ENCODE measurements around the gene BCL11B. TPM values are rescaled to one million over a fixed set of nuclear protein-coding genes. Genes with fewer than 3 reads are reported as not detected.

BCL11B gene
- total and polyA plus RNA-seq, 9 of the 15 experiments (the other 6 are each of a cell fraction or from before 2014, with no cell fraction given), result 0.09 TPM; not detected in 8

GRCh38 chr14:99284254-99285004, 12.4 kb upstream of the BCL11B start:
- intact Hi-C loops (cut with micrococcal nuclease), result no loop called here
- POLR2A ChIA-PET, result no interaction called here

GRCh38 chr14:99282261-99283050, 10.5 kb upstream of the BCL11B start:
- no peak overlapping the region for H3K9ac ChIP-seq (ENCODE audit: insufficient read depth in 1 of 2, low read depth in 2 of 2, low read length in 2 of 2)
- no peaks in the 10 kb centered on the region for H4K20me1 ChIP-seq (replicated peaks; ENCODE audit: control insufficient read depth, insufficient read depth, low read length)
- WGBS (ENCODE audit: insufficient coverage, low coverage, missing lambda C conversion rate), result 3% methylated on average over 13 of the region's 15 CpGs
- intact Hi-C loops (cut with micrococcal nuclease), result no loop called here
- no peaks in the 10 kb centered on the region for H3K79me2 ChIP-seq (ENCODE audit: control insufficient read depth, insufficient read depth, low read length)
- H3K9me1 ChIP-seq (ENCODE audit: control insufficient read depth, insufficient read depth, low read length), result no peaks in the 10 kb centered on the region
- in situ Hi-C loops (cut with MboI), result no loop called here
- no peaks in the 10 kb centered on the region for H3K9me3 ChIP-seq (replicated peaks; ENCODE audit: control insufficient read depth, insufficient read depth, low read depth, low read length)
- BruUV-seq (replicated peaks), result no TSS peak
- H3K27me3 ChIP-seq (ENCODE audit: control insufficient read depth in 2 of 2, insufficient read depth in 2 of 2, low read length in 2 of 2), result peaks cover 2 to 47% of the 10 kb centered on the region in 2 experiments; a peak in 4 of 5 replicates
- H2AFZ ChIP-seq (ENCODE audit: low read depth, low read length), result no peak overlapping the region
- no peaks in the 10 kb centered on the region for H3K4me1 ChIP-seq (replicated peaks in 1 of 2; ENCODE audit: control insufficient read depth in 2 of 2, insufficient read depth in 2 of 2, low read length in 2 of 2)
- no peak overlapping the region for H3K4me3 ChIP-seq
- ChIA-PET CTCF (ENCODE audit: low intra/inter-chr PET ratio) (no interaction called here), POLR2A (no interaction called here)
- no peak overlapping the region for H3K4me2 ChIP-seq (ENCODE audit: insufficient read depth, low read length)
- DNase-seq (ENCODE audit: extremely low read depth in 1 of 4, low spot score in 3 of 4) (no peak), FAIRE-seq (no peak), ATAC-seq (no peak)
- no peaks in the 10 kb centered on the region for H3K36me3 ChIP-seq (ENCODE audit: control insufficient read depth, insufficient read depth, low read length)
- no peak overlapping the region for H3K27ac ChIP-seq (ENCODE audit: extremely low read depth, low read depth, low read length)
- TF ChIP-seq, protein P1, sequence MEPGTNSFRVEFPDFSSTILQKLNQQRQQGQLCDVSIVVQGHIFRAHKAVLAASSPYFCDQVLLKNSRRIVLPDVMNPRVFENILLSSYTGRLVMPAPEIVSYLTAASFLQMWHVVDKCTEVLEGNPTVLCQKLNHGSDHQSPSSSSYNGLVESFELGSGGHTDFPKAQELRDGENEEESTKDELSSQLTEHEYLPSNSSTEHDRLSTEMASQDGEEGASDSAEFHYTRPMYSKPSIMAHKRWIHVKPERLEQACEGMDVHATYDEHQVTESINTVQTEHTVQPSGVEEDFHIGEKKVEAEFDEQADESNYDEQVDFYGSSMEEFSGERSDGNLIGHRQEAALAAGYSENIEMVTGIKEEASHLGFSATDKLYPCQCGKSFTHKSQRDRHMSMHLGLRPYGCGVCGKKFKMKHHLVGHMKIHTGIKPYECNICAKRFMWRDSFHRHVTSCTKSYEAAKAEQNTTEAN (CRISPR knock-in tag; IDR thresholded peaks at IDR 0.05), result no peak
- TF ChIP-seq MXD1 (CRISPR knock-in tag; IDR thresholded peaks at IDR 0.05; ENCODE audit: borderline replicate concordance, poor library complexity, severe bottlenecking) (no peak), HEY1 (CRISPR knock-in tag; IDR thresholded peaks at IDR 0.05; ENCODE audit: borderline replicate concordance) (no peak), ZNF217 (CRISPR knock-in tag; IDR thresholded peaks at IDR 0.05) (no peak), SRSF7 (optimal IDR thresholded peaks at IDR 0.05; ENCODE audit: low read depth, low read length) (no peak), HIVEP1 (CRISPR knock-in tag; IDR thresholded peaks at IDR 0.05) (no peak), ZNF133 (CRISPR knock-in tag; IDR thresholded peaks at IDR 0.05) (no peak), RUNX1 (IDR thresholded peaks at IDR 0.05; ENCODE audit: low read depth) (no peak), MTA1 (IDR thresholded peaks at IDR 0.05; ENCODE audit: borderline replicate concordance) (no peak)
- TF ChIP-seq, protein P2, sequence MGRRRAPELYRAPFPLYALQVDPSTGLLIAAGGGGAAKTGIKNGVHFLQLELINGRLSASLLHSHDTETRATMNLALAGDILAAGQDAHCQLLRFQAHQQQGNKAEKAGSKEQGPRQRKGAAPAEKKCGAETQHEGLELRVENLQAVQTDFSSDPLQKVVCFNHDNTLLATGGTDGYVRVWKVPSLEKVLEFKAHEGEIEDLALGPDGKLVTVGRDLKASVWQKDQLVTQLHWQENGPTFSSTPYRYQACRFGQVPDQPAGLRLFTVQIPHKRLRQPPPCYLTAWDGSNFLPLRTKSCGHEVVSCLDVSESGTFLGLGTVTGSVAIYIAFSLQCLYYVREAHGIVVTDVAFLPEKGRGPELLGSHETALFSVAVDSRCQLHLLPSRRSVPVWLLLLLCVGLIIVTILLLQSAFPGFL (CRISPR knock-in tag; IDR thresholded peaks at IDR 0.05), result no peak

More at GRCh38 chr14:99284254-99285004, 12.4 kb upstream of the BCL11B start:
- in situ Hi-C loops (cut with MboI), result no loop called here
- H3K9me3 ChIP-seq (replicated peaks; ENCODE audit: control insufficient read depth, insufficient read depth, low read depth, low read length), result no peaks in the 10 kb centered on the region
- no peak for DNase-seq (ENCODE audit: extremely low read depth in 1 of 4, low spot score in 3 of 4)
- no peak overlapping the region for H3K27ac ChIP-seq (ENCODE audit: extremely low read depth, low read depth, low read length)
- H2AFZ ChIP-seq (ENCODE audit: low read depth, low read length), result no peak overlapping the region
- no peak for ATAC-seq
- TF ChIP-seq NR3C1 (CRISPR knock-in tag; IDR thresholded peaks at IDR 0.05), result no peak
- TF ChIP-seq ZNF436 (CRISPR knock-in tag; IDR thresholded peaks at IDR 0.05), result no peak
- no peak for TF ChIP-seq MAFK (IDR thresholded peaks at IDR 0.05; ENCODE audit: low read length)
- no peak for TF ChIP-seq TAF9B (IDR thresholded peaks at IDR 0.05; ENCODE audit: partially characterized antibody)
- TF ChIP-seq ZNF444 (CRISPR knock-in tag; IDR thresholded peaks at IDR 0.05), result no peak
- no peak overlapping the region for H3K4me2 ChIP-seq (ENCODE audit: insufficient read depth, low read length)
- no peaks in the 10 kb centered on the region for H3K4me1 ChIP-seq (replicated peaks in 1 of 2; ENCODE audit: control insufficient read depth in 2 of 2, insufficient read depth in 2 of 2, low read length in 2 of 2)
- CTCF ChIA-PET (ENCODE audit: low intra/inter-chr PET ratio), result no interaction called here
- H3K9ac ChIP-seq (ENCODE audit: insufficient read depth in 1 of 2, low read depth in 2 of 2, low read length in 2 of 2), result no peak overlapping the region
- no peak overlapping the region for H3K4me3 ChIP-seq
- FAIRE-seq, result no peak
- no peaks in the 10 kb centered on the region for H3K9me1 ChIP-seq (ENCODE audit: control insufficient read depth, insufficient read depth, low read length)
- no peaks in the 10 kb centered on the region for H3K36me3 ChIP-seq (ENCODE audit: control insufficient read depth, insufficient read depth, low read length)
- peaks cover 2 to 42% of the 10 kb centered on the region in 2 experiments; a peak in 4 of 5 replicates for H3K27me3 ChIP-seq (ENCODE audit: control insufficient read depth in 2 of 2, insufficient read depth in 2 of 2, low read length in 2 of 2)
- no TSS peak for BruUV-seq (replicated peaks)
- WGBS (ENCODE audit: insufficient coverage, low coverage, missing lambda C conversion rate), result 0% methylated on average over 13 of the region's 18 CpGs
- no peaks in the 10 kb centered on the region for H3K79me2 ChIP-seq (ENCODE audit: control insufficient read depth, insufficient read depth, low read length)
- no peaks in the 10 kb centered on the region for H4K20me1 ChIP-seq (replicated peaks; ENCODE audit: control insufficient read depth, insufficient read depth, low read length)
